Sigmoid colon (tissue), 4 donors: ENCODE measurements around the gene TMF1.

Experiments
- EP300 ChIP-seq, 4 donors: sonication (generic); formaldehyde crosslinking; IDR thresholded peaks; one replicate each; pipeline ENCODE4 v1.6.1; 2017; ENCODE audit warnings: antibody characterized with exemption in 4 of 4
- POLR2A ChIP-seq, 2 donors: fragments of 450-650 bp; IDR thresholded peaks; one replicate each; pipeline ENCODE4 v1.6.1; 2016; ENCODE audit warnings: antibody characterized with exemption in 2 of 2, mild to moderate bottlenecking in 2 of 2, moderate library complexity in 2 of 2
- POLR2AphosphoS5 ChIP-seq, 4 donors: sonication (generic); formaldehyde crosslinking; IDR thresholded peaks; one replicate each; pipeline ENCODE4 v1.6.1; 2017; ENCODE audit warnings: antibody characterized with exemption in 4 of 4
- TF ChIP-seq, protein P1 (sequence below), 4 experiments: fragments of 450-650 bp in 3 of 4; fragments of 200-600 bp in 1 of 4; IDR thresholded peaks; one replicate each; pipeline ENCODE4 v1.5.1; 2016 to 2019; ENCODE audit warnings: antibody characterized with exemption in 4 of 4, mild to moderate bottlenecking in 3 of 4, moderate library complexity in 2 of 4

GRCh38 chr3:69063636-69064035 is 11.5 kb upstream of the TMF1 start:
- TF ChIP-seq POLR2A (IDR thresholded peaks at IDR 0.05) (no peak), EP300 (IDR thresholded peaks at IDR 0.05) (no peak), POLR2AphosphoS5 (IDR thresholded peaks at IDR 0.05) (no peak)
- TF ChIP-seq, protein P1, sequence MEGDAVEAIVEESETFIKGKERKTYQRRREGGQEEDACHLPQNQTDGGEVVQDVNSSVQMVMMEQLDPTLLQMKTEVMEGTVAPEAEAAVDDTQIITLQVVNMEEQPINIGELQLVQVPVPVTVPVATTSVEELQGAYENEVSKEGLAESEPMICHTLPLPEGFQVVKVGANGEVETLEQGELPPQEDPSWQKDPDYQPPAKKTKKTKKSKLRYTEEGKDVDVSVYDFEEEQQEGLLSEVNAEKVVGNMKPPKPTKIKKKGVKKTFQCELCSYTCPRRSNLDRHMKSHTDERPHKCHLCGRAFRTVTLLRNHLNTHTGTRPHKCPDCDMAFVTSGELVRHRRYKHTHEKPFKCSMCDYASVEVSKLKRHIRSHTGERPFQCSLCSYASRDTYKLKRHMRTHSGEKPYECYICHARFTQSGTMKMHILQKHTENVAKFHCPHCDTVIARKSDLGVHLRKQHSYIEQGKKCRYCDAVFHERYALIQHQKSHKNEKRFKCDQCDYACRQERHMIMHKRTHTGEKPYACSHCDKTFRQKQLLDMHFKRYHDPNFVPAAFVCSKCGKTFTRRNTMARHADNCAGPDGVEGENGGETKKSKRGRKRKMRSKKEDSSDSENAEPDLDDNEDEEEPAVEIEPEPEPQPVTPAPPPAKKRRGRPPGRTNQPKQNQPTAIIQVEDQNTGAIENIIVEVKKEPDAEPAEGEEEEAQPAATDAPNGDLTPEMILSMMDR (IDR thresholded peaks at IDR 0.05): no peak
